NCI-H1092 (cell line): ENCODE data around the gene TIMM50.
"Not testable (repeated sequence)": the region's sequence is repeated elsewhere in the genome, so short reads cannot be mapped to it uniquely, and the experiment has no call there.

Experiments used
- DNase-seq: peaks from one replicate; lab custom pipeline; 2025; lab: John Stamatoyannopoulos, UW

The TIMM50 gene

DNA sequence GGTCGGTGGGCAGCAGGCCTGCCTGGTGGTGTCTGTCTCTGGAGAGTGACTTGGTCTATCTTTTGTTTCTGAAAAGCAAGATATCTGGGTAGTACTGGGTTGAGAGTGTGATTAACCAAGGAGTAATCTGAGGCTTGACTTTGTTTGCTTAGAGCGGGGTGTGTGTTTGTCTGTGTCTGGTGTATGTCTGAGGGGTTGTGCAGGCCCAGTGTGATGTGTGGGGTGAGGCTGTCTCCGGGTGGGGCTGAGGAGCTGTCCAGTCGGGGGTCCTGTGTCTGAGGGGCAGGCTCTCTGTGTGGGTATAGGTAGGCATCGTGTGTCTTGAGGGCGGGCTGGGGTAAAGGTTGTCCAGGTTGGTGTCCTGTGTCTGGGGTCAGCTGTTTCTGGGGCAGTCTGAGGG lies 11.1 kb upstream of the TIMM50 start:
- DNase-seq = no peak

GRCh38 chr19:39470724-39471339 lies 9.8 kb upstream of the TIMM50 start:
- no peak for DNase-seq

GRCh38 chr19:39471756-39472536 lies 8.7 kb upstream of the TIMM50 start:
- no peak for DNase-seq

DNA sequence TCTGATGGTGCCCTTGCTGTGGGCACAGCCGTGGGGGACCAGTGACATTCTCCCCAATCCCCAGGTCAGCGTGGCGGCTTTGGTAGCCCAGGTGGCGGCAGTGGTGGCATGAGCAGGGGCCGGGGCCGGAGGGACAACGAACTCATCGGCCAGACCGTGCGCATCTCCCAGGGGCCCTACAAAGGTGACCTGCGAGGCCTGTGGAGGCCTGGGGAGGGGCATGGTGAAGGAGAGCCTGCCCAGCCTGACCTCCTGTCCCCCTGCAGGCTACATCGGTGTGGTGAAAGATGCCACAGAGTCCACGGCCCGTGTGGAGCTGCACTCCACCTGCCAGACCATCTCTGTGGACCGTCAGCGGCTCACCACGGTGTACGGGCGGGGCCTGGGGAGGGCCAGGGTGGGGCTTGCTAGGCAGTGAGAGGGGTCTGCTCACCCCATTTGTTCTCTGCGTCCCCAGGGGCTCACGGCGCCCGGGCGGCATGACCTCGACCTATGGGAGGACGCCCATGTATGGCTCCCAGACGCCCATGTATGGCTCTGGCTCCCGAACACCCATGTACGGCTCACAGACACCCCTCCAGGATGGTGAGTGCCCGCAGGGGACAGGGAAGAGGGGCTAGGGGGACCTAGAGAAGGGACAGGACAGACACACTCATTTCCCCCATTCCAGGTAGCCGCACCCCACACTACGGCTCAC lies 7.7 kb upstream of the TIMM50 start:
- DNase-seq = no peak

GRCh38 chr19:39473443-39473960 lies 7.1 kb upstream of the TIMM50 start:
- DNase-seq = no peak

DNA sequence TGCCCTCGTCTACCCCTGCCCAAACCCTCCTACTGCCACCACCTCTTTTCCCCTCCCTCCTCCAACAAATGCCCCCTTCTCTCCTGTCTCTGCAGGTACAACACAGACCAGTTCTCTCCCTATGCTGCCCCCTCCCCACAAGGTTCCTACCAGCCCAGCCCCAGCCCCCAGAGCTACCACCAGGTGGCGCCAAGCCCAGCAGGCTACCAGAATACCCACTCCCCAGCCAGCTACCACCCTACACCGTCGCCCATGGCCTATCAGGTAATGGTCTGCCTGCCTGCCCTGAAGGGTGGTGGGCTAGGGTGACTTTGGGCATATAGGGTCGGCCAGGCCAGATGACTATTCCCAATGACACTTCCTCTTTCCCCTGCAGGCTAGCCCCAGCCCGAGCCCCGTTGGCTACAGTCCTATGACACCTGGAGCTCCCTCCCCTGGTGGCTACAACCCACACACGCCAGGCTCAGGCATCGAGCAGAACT lies 6.5 kb upstream of the TIMM50 start:
- no peak for DNase-seq

- DNase-seq = no peak
Observed at GRCh38 chr19:39475748-39476147, 4.9 kb upstream of the TIMM50 start.

- not testable (repeated sequence) for DNase-seq
Observed at GRCh38 chr19:39479319-39479801, 1.3 kb upstream of the TIMM50 start.

DNA sequence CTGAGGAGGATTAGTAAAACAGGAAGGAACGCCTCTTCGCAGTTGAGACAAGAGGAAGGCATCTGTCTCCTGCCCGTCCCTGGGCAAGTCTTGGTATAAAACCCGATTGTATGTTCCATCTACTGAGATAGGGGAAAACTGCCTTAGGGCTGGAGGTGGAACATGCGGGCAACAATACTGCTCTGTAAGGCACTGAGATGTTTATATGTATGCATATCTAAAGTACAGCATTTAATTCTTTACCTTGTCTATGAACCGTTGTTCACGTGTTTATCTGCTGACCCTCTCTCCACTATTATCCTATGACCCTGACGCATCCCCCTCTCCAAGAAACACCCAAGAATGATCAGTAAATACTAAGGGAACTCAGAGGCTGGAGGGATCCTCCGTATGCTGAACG lies 722 bp upstream of the TIMM50 start:
- DNase-seq = no peak

DNA sequence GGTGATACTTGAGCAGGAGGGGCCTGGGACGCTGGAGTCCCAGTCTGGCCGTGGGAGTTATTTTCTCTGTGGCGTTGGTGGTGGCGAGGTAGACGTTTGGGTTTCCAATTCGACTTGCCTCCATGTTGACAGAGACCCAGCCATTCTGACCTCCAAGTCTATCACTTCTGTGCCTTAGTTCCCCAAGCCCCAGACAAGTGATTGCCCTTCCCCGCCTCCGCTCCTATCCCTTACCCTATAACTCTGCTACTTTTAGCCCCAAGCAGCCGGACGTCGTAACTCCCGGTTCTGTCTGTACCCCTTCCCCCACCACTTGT lies 549 bp downstream of the TIMM50 start:
- no peak for DNase-seq

DNA sequence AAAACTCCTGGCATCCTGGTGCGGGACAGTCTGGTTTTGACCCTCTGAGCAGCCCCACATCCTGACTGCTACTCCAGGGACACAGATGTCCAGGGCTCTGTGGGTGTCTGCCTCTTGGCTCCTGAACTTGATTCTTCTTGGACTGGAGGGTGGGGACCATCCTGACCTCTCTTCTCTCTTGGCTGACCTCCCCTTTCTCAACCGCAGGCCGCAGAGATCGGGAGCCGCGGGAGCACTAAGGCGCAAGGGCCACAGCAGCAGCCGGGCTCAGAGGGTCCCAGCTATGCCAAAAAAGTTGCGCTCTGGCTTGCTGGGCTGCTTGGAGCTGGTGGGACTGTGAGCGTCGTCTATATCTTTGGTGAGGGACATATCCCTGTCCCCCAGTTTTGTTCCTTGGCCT lies 1.0 kb downstream of the TIMM50 start:
- no peak for DNase-seq

DNA sequence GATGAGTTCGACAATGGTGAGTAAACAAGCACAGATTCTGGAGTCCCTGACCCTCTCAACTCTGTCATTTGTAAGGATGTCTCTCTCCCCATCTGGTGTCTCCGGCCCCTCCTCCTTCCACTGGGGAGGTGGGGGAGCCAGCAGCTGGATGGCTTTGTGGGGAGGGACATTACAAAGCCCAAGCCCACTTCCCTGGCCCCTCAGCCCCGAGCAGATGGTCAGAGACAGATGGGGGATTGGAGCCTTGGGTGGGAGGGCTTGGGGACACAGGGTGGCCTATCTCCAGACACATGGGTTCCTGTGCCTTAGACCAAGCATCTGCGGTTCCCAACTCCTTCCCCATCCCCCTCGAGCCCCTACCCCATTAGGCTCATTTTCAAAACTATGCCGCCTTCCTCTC lies 2.5 kb downstream of the TIMM50 start:
- no peak for DNase-seq

GRCh38 chr19:39489756-39490155 lies 9.1 kb downstream of the TIMM50 start:
- no peak for DNase-seq

- no peak for DNase-seq
Observed at GRCh38 chr19:39492225-39492624, 11.6 kb downstream of the TIMM50 start.

- DNase-seq = no peak
Observed at GRCh38 chr19:39492788-39493187, 12.2 kb downstream of the TIMM50 start.

GRCh38 chr19:39494661-39495060 lies 14.0 kb downstream of the TIMM50 start:
- DNase-seq = no peak

DNA sequence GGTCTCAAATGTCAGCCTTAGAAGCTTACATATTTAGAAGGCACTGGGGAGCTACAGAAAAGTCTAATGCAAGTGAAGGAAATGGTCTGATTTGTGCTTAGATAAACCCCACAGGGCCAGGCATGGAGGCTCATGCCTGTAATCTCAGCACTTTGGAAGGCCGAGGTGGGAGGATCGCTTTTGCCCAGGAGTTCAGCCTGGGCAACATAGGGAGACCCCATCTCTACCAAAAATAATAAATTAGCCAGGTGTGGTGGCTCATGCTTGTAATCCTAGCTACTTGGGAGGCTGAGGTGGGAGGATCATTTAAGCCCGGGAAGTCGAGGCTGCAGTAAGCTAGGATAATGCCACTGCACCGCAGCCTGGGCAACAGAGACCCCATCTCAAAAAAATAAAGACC lies 15.4 kb downstream of the TIMM50 start:
- no peak for DNase-seq

- DNase-seq = no peak
Observed at GRCh38 chr19:39497701-39497995, 17.0 kb downstream of the TIMM50 start.

GRCh38 chr19:39497996-39498797 lies 17.6 kb downstream of the TIMM50 start:
- DNase-seq = peak; percentile 77

DNA sequence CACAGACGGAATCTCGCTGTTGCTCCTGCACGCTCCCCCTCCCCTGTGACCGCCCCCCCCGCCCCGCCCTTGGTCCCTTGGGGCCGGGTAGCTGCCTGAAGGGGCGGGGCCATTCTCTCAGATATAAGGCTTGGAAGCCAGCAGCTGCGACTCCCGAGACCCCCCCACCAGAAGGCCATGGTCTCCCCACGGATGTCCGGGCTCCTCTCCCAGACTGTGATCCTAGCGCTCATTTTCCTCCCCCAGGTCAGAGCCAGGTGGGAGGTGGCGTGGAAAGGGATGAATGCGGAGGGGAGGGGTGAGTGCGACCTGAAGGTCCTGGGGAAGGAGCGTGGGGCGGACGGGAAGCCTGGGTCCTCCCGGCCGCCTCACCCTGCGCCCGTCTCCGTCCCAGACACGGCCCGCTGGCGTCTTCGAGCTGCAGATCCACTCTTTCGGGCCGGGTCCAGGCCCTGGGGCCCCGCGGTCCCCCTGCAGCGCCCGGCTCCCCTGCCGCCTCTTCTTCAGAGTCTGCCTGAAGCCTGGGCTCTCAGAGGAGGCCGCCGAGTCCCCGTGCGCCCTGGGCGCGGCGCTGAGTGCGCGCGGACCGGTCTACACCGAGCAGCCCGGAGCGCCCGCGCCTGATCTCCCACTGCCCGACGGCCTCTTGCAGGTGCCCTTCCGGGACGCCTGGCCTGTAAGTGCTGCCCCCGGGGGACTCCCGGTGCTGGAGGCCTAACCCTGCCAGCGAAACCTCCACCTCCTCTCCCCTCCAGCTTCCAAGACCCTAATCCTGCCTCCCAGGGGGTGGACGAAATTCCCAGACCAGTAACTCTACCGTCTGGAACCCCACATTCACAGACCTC lies 18.4 kb downstream of the TIMM50 start, which contains the start of gene DLL3:
DLL3 (plus strand) TSS at position 150 of the 845 bp plus-strand sequence; CDS start at position 178, 28 bp downstream.
- DNase-seq = peak; percentile 57

GRCh38 chr19:39499932-39500331 lies 19.3 kb downstream of the TIMM50 start:
- no peak for DNase-seq
